Measurements from ENCODE around the gene SRC. TPM values are rescaled to one million over a fixed set of nuclear protein-coding genes. Genes with fewer than 3 reads are reported as not detected.

SRC gene
- total RNA-seq, 1 donor from 2014 or later = 49.7 TPM

DNA sequence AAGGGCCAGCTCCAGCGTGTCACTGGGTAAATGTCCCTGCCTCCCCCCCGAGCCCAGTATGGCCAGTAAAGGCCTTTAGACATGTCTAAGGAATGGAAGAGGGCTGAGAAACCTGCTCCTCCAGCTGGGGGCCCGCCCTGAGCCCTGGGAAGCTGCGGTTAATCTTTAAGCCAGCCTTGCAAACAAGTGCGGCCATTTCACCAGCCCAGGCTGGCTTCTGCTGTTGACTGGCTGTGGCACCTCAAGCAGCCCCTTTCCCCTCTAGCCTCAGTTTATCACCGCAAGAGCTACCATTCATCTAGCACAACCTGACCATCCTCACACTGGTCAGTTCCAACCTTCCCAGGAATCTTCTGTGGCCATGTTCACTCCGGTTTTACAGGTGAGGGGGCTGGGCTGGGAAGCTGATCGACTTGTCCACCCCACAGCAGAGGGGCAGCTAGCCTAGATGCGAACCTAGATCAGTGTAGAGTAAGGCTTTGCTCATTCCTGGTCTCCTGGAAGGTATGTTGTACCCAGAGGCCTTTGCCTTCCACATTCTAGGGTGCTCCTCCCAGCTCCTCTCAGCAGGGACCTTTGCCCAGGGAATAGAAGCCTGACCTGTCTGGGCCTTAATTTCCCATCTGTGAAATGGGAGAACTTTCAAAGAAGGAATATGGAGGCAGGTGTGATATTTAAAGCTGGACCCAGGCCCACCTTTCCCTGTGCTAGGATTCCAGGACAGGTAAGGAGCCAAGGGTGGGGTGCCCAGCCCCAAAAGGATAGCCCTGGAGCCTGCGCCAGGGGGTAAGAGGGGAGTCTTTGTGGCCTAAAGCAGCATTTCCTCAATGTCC lies 1.2 kb upstream of the SRC start:
- TF ChIP-seq, protein P1, sequence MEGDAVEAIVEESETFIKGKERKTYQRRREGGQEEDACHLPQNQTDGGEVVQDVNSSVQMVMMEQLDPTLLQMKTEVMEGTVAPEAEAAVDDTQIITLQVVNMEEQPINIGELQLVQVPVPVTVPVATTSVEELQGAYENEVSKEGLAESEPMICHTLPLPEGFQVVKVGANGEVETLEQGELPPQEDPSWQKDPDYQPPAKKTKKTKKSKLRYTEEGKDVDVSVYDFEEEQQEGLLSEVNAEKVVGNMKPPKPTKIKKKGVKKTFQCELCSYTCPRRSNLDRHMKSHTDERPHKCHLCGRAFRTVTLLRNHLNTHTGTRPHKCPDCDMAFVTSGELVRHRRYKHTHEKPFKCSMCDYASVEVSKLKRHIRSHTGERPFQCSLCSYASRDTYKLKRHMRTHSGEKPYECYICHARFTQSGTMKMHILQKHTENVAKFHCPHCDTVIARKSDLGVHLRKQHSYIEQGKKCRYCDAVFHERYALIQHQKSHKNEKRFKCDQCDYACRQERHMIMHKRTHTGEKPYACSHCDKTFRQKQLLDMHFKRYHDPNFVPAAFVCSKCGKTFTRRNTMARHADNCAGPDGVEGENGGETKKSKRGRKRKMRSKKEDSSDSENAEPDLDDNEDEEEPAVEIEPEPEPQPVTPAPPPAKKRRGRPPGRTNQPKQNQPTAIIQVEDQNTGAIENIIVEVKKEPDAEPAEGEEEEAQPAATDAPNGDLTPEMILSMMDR (IDR thresholded peaks at IDR 0.05; ENCODE audit: insufficient read depth, low read length, poor library complexity, severe bottlenecking) = no peak

DNA sequence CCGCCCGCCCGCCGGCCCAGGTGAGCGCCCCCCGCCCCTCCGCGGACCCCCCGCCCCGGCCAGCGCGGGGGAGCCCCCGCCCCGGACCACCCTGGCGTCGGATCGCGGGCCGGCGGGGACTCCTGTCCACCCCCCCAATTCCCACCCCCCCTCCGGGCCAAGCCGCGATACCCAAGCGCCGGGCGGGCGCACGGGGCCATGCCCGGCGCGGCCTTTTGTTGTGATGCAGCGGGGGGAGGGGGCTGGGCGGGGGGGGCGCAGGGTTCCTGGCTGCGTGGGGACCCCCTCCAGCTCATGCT lies 245 bp downstream of the SRC start:
- no peak for DNase-seq (ENCODE audit: low read depth)
- peaks cover 2% of the 10 kb centered on the region for H3K36me3 ChIP-seq (ENCODE audit: control insufficient read depth, insufficient read depth, low read length)
- no peaks in the 10 kb centered on the region for H3K27me3 ChIP-seq (ENCODE audit: control insufficient read depth, insufficient read depth, low read length)
- H3K4me3 ChIP-seq (ENCODE audit: low read depth, low read length) = peak overlapping the region; percentile 57
- TF ChIP-seq, protein P1 (IDR thresholded peaks at IDR 0.05; ENCODE audit: insufficient read depth, low read length, poor library complexity, severe bottlenecking) = no peak

More for the DNA sequence above, 1.2 kb upstream of the SRC start:
- Histone ChIP-seq H3K36me3 (ENCODE audit: control insufficient read depth, insufficient read depth, low read length) (peaks cover 2% of the 10 kb centered on the region), H3K4me3 (ENCODE audit: low read depth, low read length) (no peak overlapping the region), H3K27me3 (ENCODE audit: control insufficient read depth, insufficient read depth, low read length) (no peaks in the 10 kb centered on the region)
- peak; percentile 48 for DNase-seq (ENCODE audit: low read depth)

DNA sequence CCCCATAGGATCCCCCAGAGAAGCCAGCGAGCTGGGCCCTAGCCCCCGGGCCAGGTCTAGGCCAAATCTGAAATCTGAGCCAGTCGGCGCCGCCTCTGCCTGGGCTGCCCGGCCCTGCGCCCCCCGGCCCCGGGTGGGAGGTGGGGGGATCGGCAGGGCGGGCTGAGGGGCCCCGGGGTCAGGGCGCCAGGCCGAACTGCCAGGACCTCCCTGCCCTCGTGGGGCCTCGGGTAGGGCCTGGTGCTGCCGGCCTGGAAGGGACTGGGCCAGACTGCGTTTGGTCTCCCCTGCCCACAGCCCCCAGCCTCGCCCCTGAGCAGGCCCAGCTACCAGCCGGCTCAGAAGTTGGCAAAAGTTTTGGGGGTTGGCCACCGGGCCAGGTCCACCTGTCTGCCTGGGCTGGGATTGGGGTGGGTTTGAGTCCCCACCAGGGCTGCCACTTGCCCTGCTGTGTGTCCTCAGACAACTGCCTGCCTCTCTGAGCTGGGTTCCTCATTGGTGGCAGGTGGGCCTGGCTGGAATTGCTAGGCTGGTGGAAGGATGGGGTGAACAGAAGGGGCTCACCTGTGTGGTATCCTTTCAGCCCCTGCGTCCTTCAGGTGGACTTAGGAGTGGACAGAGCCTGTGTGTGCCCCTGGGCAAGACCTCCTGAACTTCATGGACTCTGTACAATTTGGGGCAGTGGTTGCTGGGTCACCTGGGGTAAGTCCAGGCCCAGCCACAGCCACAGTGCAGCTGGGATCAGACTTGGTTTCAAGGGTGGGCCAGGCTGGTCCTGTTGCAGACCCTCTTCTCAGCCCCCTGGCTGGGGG lies 801 bp downstream of the SRC start:
- no peaks in the 10 kb centered on the region for H3K27me3 ChIP-seq (ENCODE audit: control insufficient read depth, insufficient read depth, low read length)

DNA sequence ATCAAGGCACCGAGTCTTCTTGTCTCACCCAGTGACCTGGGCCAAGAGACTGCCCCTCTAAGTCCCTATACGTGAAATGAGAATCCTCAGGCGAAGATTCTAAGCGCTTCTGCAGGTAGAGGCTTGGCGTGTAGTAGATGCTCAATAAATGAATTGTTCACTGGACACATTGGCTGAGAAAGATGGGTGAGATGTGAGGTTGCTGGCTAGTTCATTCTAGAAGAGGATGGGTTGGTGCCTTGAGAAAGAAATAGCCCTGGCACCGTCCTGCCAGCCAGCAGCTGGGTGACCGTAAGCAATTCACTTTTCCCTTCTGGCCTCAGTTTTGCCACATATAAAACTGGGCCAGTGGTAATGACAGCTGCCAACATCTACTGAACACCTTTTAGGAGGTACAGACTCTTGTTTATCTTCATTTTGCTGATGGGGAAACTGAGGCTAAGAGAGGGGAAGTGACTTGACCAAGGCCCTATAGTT lies 1.4 kb downstream of the SRC start:
- TF ChIP-seq, protein P1 (IDR thresholded peaks at IDR 0.05; ENCODE audit: insufficient read depth, low read length, poor library complexity, severe bottlenecking) = no peak
- DNase-seq (ENCODE audit: low read depth) = no peak
- no peaks in the 10 kb centered on the region for H3K27me3 ChIP-seq (ENCODE audit: control insufficient read depth, insufficient read depth, low read length)
- H3K4me3 ChIP-seq (ENCODE audit: low read depth, low read length) = no peak overlapping the region
- H3K36me3 ChIP-seq (ENCODE audit: control insufficient read depth, insufficient read depth, low read length) = peaks cover 2% of the 10 kb centered on the region

More for the DNA sequence above, 801 bp downstream of the SRC start:
- DNase-seq (ENCODE audit: low read depth) = no peak
- Histone ChIP-seq H3K36me3 (ENCODE audit: control insufficient read depth, insufficient read depth, low read length) (peaks cover 2% of the 10 kb centered on the region), H3K4me3 (ENCODE audit: low read depth, low read length) (peak overlapping the region; percentile 57)
- TF ChIP-seq, protein P1 (IDR thresholded peaks at IDR 0.05; ENCODE audit: insufficient read depth, low read length, poor library complexity, severe bottlenecking) = no peak

DNA sequence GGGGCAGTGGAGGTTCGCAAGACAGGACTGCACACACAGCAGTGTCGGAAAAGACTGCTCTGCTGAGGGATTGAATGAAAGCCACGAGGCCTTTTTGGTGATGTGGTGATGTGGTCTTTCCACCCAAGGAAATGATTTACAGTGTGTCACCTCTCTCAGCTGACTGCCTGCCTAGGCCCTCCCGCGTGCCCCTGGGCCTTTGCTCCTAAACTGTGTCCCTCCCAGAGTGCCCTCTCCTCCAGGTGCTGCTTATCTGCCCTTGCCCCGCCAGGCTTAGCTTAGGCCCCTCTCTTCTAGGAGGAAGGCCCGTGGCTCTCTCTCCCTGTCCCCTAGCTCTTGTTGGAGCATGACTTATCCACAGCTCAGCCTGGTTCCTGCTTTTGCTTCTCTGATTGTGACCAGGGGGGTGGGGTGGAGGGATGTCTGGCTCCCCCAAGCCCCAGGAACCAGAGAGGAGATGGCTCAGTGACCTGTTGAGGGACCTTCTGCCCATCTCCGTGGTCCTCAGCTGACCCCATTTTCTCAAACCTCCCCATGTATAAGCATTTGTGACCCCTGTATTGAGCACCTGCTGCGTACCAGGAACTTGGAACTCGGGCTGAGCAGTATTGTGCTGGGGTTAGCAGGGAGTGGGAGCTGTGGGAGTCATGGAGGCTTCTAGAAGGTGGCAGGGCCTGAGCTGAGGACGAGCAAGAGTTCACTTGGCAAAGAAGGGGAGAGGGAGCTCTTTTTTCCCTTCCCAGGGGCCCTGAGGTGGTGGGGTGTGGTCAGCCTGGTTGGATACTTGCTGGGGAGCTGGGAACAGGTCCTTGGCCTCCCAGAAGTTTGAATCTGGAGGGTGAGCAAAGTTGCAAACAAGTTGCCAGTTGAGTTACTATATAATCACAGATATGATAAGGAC lies 2.2 kb downstream of the SRC start:
- H3K4me3 ChIP-seq (ENCODE audit: low read depth, low read length) = no peak overlapping the region
- TF ChIP-seq, protein P1 (IDR thresholded peaks at IDR 0.05; ENCODE audit: insufficient read depth, low read length, poor library complexity, severe bottlenecking) = no peak

More for the DNA sequence above, 2.2 kb downstream of the SRC start:
- Histone ChIP-seq H3K36me3 (ENCODE audit: control insufficient read depth, insufficient read depth, low read length) (peaks cover 2% of the 10 kb centered on the region), H3K27me3 (ENCODE audit: control insufficient read depth, insufficient read depth, low read length) (no peaks in the 10 kb centered on the region)
- no peak for DNase-seq (ENCODE audit: low read depth)

Measured in kidney epithelial cell (primary cell).